ENCODE results near the gene RAPGEF3.

DNA sequence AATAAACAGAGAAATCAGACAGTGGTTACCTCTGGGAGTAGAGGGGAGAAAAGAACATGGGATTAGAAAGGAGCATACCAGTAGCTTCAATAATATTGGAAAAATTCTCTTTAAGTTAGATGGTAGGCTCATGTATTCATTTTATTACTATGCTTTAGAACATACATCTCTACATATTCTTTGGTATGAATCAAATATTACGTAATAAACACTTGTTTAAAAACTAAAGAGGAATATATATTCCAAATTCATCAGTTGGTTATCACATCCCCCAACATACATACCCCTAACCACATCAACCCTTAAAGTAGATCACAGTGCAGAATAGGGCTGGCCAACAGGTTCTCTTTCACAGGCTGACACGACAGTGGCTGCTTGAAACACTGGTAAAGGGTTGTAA, 58.4 kb downstream of the RAPGEF3 start:
- TF ChIP-seq ZNF282 (CRISPR knock-in tag; IDR thresholded peaks at IDR 0.05) = no peak
- TF ChIP-seq NCOA6 (IDR thresholded peaks at IDR 0.05) = no peak
- no peak for TF ChIP-seq POLR2A (conservative IDR thresholded peaks at IDR 0.05)
- no peak for TF ChIP-seq SMAD4 (CRISPR knock-in tag; conservative IDR thresholded peaks at IDR 0.05)
- no peak for TF ChIP-seq POU5F1 (IDR thresholded peaks at IDR 0.05; ENCODE audit: borderline replicate concordance, low read depth, low read length, partially characterized antibody)
- TF ChIP-seq SETDB1 (IDR thresholded peaks at IDR 0.05; ENCODE audit: low read length) = no peak
- TF ChIP-seq REST (IDR thresholded peaks at IDR 0.05; ENCODE audit: borderline replicate concordance) = no peak
- TF ChIP-seq REST (CRISPR knock-in tag; IDR thresholded peaks at IDR 0.05; ENCODE audit: low read depth) = no peak
- TF ChIP-seq BMI1 (IDR thresholded peaks at IDR 0.05; ENCODE audit: low read length) = no peak
- TF ChIP-seq SMC3 (conservative IDR thresholded peaks at IDR 0.05; ENCODE audit: insufficient read depth, low read depth, low read length) = no peak
- TF ChIP-seq CHD2 (IDR thresholded peaks at IDR 0.05; ENCODE audit: low read depth, low read length) = no peak
- TF ChIP-seq CC2D1A (IDR thresholded peaks at IDR 0.05) = no peak
- TF ChIP-seq, protein P1, sequence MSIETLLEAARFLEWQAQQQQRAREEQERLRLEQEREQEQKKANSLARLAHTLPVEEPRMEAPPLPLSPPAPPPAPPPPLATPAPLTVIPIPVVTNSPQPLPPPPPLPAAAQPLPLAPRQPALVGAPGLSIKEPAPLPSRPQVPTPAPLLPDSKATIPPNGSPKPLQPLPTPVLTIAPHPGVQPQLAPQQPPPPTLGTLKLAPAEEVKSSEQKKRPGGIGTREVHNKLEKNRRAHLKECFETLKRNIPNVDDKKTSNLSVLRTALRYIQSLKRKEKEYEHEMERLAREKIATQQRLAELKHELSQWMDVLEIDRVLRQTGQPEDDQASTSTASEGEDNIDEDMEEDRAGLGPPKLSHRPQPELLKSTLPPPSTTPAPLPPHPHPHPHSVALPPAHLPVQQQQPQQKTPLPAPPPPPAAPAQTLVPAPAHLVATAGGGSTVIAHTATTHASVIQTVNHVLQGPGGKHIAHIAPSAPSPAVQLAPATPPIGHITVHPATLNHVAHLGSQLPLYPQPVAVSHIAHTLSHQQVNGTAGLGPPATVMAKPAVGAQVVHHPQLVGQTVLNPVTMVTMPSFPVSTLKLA (conservative IDR thresholded peaks at IDR 0.05) = no peak
